VCaP (cell line): Measurements from ENCODE around the gene CCDC38.

Experiments used
- H3K27ac ChIP-seq: fragments of 450-650 bp; 2 replicates; pipeline ENCODE4 v1.5.1; 2017
- CTCF ChIP-seq: fragments of 450-650 bp; conservative IDR thresholded peaks from 2 replicates; pipeline ENCODE4 v1.5.1; 2017; ENCODE audit warnings: mild to moderate bottlenecking, moderate library complexity

The CCDC38 gene

GRCh38 chr12:95942524-95943329 is at the start of gene CCDC38:
TSS of gene CCDC38 (minus strand) at chr12:95942614. CDS start at chr12:95936509, 6,105 bp downstream.
- no peak for TF ChIP-seq CTCF
- peak within 1 kb of the TSS; percentile 67 for H3K27ac ChIP-seq

DNA sequence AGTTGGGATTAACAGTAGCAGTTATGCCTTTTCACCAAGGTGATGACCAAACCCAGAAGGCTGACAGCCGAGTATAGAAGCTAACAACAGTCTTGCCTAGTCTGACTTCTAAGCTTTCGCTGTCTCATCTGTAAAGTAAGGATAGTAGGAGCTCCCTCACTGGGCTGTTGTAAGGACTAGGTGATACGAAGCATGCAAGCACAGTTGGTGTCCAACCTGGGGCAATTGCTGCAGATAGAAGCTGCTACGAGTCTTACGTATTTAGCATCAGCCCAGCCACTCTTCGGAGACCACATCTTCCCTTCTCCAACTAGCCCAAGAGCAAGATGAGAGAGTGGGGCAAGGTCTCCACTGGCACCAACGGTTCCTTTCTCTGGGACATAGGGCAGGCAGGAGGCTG is 47.7 kb upstream of the CCDC38 start:
- H3K27ac ChIP-seq = no peak overlapping the region
- TF ChIP-seq CTCF = no peak

DNA sequence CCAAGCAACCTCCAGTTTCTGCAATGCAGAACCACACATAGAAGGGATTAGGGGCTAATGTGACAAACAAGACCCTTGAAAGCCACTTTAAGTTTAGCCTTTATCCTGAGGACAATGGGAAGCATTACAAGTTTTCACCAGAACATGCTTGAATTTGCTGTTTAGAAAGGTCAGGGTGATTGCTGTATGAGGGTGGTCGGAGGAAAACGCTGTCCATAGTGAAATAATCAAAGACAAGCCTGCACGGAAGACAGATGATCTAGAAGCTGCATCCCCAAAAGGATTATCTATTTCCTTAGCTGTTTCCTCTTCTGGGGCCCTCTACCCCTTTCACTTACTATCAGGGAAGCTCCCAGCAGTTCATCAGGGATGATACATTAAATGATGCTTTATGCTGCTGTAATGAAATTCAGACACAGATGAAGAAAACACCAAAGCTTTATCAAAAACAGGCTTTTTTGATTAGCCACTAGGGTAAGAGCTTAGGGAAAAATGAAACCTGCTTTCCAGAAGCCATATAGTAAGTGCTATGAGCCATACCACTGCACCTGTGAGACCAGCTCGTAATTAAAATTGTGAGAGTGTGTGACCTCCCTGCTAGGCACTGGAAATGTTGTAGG is 47.2 kb upstream of the CCDC38 start:
- TF ChIP-seq CTCF = no peak
- no peak overlapping the region for H3K27ac ChIP-seq

DNA sequence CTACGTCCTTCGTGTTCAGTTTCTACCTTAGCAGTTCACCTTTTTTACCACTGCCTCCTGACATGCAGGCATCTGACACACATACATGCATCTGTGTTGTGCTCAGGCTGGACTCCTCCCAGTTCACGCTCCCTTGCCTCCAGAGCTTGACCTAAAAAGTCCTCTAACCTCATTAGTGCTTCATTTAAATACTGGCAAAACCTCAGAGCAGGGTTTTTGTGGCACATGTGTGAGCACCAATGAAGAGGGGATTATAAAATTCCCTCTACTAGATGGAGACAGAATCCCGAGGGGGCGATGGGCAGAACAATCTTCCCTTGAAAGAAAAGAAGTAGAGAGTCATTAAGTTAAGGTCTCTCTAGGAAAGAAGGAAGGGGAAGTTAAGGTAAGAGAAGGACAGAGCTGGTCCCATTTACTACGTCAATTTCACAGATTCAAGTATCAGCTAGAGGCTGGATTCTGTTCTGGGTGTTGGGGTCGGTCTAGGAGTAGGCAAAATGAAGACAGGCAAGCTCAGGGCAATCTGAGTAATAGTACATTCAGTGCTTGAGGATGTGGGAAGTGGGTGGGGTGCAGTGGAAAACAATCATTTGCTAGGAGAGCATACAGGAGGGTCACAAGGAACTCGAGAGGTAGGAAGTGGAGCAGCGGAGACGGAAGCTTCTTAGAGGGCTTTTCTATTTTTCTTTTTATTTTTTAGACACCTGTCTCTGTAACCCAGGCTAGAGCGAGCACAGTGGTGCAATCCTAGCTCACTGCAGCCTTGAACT is 46.3 kb upstream of the CCDC38 start:
- TF ChIP-seq CTCF = no peak
- H3K27ac ChIP-seq = no peak overlapping the region

DNA sequence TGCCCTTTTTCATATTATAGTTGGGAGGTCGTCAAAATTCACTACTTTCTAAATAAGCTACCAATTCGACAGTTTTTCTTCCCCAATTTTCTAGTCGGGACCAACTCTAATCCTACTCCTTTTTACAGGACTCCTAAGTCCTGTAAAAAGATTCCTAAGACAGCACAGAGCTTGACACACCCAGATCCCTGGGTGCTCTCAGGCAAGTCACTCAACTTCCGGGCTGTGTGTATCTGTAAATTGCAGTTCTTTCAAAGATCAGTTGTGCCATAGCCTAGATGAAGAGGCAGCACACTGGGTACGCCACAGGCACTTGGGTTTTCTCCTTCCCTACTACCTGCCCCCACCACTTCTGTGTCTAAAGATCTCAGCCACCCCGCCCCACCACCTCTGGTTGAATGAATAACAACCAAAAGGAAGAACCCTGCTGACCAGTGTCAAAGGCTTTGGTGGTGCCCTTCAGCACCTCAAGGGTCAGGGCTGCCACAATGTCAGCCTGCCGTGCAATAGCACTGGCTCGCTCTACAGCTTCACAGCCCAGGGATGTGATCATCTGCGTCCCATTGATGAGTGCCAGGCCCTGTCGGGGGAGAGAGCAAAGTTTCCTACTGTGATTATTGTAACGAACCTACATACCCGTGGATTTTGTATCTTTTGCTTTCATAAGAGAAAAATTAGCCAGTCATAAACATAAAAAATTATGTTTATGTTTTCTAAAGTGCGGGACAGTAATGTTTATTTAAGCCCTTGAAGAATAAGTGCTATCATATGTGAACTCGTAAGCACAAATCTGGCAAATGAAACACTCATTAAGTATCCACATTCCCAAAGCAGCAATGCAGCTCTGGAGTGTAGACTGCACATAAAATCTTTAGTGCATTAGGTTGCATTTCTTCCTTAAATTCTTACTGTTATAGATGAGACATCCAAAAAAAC is 44.5 kb upstream of the CCDC38 start:
- no peak for TF ChIP-seq CTCF
- no peak overlapping the region for H3K27ac ChIP-seq

- TF ChIP-seq CTCF = no peak
- H3K27ac ChIP-seq = no peak overlapping the region
Observed at GRCh38 chr12:95984682-95985081, 42.3 kb upstream of the CCDC38 start.
